ENCODE results near the gene RHBDF2. TPM values are rescaled to one million over a fixed set of nuclear protein-coding genes. Genes with fewer than 3 reads are reported as not detected.

The RHBDF2 gene
- total and polyA plus RNA-seq, 4 experiments from 2014 or later: 5.4 to 62.2 (median 32.6) TPM

DNA sequence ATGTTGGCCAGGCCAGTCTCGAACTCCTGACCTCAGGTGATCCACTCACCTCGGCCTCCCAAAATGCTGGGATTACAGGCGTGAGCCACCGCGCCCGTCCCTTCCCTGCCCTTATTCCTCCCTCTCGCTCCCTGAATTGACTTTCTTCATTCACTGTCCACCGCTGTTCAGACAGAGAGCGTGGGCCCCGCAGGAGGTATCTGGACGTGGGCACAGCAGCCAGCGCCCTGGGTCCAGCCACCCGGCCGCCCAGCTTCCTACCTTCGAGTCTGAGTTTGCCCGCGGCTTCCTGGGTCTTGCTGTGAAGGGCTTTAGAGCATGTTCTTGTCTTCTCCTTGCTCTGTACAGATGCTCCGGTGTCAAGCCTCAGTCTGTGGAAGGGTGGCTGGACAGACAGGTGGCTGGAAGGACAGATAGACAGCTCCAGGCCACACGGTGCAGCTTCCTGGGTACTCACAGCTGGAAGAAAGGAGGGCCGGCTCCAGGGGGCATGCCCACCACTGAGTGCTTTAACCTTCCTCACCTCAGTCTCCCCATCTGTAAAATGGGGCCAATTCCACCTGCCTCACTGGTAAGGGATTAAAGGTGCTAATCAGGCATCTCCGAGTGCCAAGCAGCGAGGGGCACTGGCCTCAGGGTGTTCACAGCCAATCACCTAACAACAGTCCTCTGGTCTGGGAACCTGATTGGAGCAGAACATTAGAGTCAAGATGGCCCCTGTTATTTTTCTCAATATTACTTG lies 13.6 kb downstream of the RHBDF2 start:
- H3K9me3 Mint-ChIP-seq: no peaks in the 10 kb centered on the region
- Histone ChIP-seq H3K36me3 (ENCODE audit: insufficient read depth, low read length) (no peaks in the 10 kb centered on the region), H3K9me3 (ENCODE audit: control insufficient read depth in 1 of 2, low read length in 2 of 2) (no peaks in the 10 kb centered on the region), H3K27ac (ENCODE audit: low read depth, low read length) (no peak overlapping the region), H3K27me3 (ENCODE audit: insufficient read depth, low read length) (no peaks in the 10 kb centered on the region), H3K4me1 (ENCODE audit: insufficient read depth, low read length) (peaks cover 19% of the 10 kb centered on the region), H3K4me3 (ENCODE audit: low read length in 2 of 2) (no peak overlapping the region)
- CTCF ChIA-PET (ENCODE audit: partially characterized antibody): interaction anchor here (1.3 kb wide), 1 partner anchor 11 kb away, joined by 4 read pairs; no protein-coding TSS in a partner anchor
- peaks cover 3 to 23% (median 17%) of the 10 kb centered on the region in 4 donors for H3K4me1 Mint-ChIP-seq
- peak overlapping the region in 1 of 7 donors; percentile 47 for H3K27ac Mint-ChIP-seq
- H3K27me3 Mint-ChIP-seq: no peaks in the 10 kb centered on the region
- intact Hi-C loops (cut with micrococcal nuclease): no loop called here
- DNase-seq: no peak
- H3K36me3 Mint-ChIP-seq: peaks cover 0 to 6% of the 10 kb centered on the region in 2 donors
- POLR2A ChIA-PET (ENCODE audit: partially characterized antibody): interaction anchor here (0.7 to 1.0 kb wide), 2 partner anchors 12 to 19 kb away, joined by 3 read pairs; no protein-coding TSS in a partner anchor
- no peak overlapping the region for H3K4me3 Mint-ChIP-seq

DNA sequence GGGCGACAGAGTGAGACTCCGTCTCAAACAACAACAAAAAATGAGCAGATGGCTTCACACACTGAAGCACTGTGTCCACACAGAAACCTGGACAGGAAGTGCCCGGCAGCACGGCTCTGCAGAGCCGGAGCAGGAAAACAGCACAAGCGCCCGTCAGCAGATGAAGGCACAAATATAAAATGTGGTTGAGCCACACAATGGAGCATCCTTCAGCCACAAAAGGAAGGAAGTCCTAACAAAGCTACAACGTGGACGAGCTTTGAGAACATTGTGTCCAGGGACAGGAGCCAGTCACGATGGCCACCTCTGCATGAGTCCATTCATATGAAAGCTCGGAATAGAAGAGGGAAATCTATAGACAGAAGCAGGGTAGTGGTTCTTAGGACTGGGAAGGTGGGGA lies 15.7 kb downstream of the RHBDF2 start:
- H3K27ac ChIP-seq (ENCODE audit: low read depth, low read length): no peak overlapping the region
- intact Hi-C loops (cut with micrococcal nuclease): no loop called here
- no peak for DNase-seq
- Mint-ChIP-seq H3K4me3 (no peak overlapping the region), H3K4me1 (peaks cover 1 to 10% (median 5%) of the 10 kb centered on the region in 4 donors), H3K27ac (peak overlapping the region in 2 of 7 donors; percentile 19 to 47), H3K27me3 (no peaks in the 10 kb centered on the region), H3K36me3 (peaks cover 0 to 8% of the 10 kb centered on the region in 2 donors), H3K9me3 (no peaks in the 10 kb centered on the region)
- H3K27me3 ChIP-seq (ENCODE audit: insufficient read depth, low read length): no peaks in the 10 kb centered on the region
- H3K9me3 ChIP-seq (ENCODE audit: control insufficient read depth in 1 of 2, low read length in 2 of 2): no peaks in the 10 kb centered on the region
- peaks cover 10% of the 10 kb centered on the region for H3K4me1 ChIP-seq (ENCODE audit: insufficient read depth, low read length)
- POLR2A ChIA-PET (ENCODE audit: partially characterized antibody): no interaction called here
- CTCF ChIA-PET (ENCODE audit: partially characterized antibody): interaction anchor here (0.6 to 1.4 kb wide), 5 partner anchors 10 to 88 kb away, joined by 3 to 4 read pairs (median 3); partner anchors contain the start of gene AANAT
- no peak overlapping the region for H3K4me3 ChIP-seq (ENCODE audit: low read length in 2 of 2)
- H3K36me3 ChIP-seq (ENCODE audit: insufficient read depth, low read length): no peaks in the 10 kb centered on the region

DNA sequence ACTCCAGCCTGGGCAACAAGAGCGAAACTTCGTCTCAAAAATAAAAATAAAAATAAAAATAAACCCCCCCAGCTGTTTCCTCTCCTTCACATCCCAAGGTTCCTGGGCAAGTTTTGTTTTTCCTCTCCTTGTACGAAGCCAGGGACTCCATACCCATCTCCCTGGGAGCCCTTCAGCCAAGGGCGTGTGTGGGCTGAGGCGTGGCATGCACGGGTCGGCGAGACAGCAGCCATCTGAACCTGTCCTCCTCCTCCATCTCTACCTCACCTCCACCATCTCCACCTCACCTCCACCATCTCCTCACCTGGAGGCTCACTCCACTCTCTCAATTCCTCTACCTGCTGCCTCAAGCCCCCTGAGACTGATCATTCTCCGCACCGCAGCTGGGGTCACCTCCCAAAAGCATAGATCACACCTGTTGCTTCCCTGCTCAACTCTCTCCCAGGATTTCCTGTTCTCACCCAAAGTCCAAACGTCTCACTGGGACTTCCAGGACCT lies 16.9 kb downstream of the RHBDF2 start:
- peak overlapping the region in 2 of 7 donors; percentile 36 to 69 for H3K27ac Mint-ChIP-seq
- intact Hi-C loops (cut with micrococcal nuclease): no loop called here
- H3K4me1 Mint-ChIP-seq: peaks cover 0 to 4% (median 1%) of the 10 kb centered on the region in 4 donors
- CTCF ChIA-PET (ENCODE audit: partially characterized antibody): no interaction called here
- Histone ChIP-seq H3K27me3 (ENCODE audit: insufficient read depth, low read length) (no peaks in the 10 kb centered on the region), H3K36me3 (ENCODE audit: insufficient read depth, low read length) (no peaks in the 10 kb centered on the region), H3K4me3 (ENCODE audit: low read length in 2 of 2) (no peak overlapping the region), H3K9me3 (ENCODE audit: control insufficient read depth in 1 of 2, low read length in 2 of 2) (no peaks in the 10 kb centered on the region), H3K4me1 (ENCODE audit: insufficient read depth, low read length) (peaks cover under 1% of the 10 kb centered on the region), H3K27ac (ENCODE audit: low read depth, low read length) (no peak overlapping the region)
- DNase-seq: peak in 1 of 5 donors; percentile 7
- POLR2A ChIA-PET (ENCODE audit: partially characterized antibody): no interaction called here
- peaks cover 0 to 11% of the 10 kb centered on the region in 2 donors for H3K36me3 Mint-ChIP-seq
- H3K4me3 Mint-ChIP-seq: no peak overlapping the region
- H3K9me3 Mint-ChIP-seq: no peaks in the 10 kb centered on the region
- H3K27me3 Mint-ChIP-seq: no peaks in the 10 kb centered on the region

DNA sequence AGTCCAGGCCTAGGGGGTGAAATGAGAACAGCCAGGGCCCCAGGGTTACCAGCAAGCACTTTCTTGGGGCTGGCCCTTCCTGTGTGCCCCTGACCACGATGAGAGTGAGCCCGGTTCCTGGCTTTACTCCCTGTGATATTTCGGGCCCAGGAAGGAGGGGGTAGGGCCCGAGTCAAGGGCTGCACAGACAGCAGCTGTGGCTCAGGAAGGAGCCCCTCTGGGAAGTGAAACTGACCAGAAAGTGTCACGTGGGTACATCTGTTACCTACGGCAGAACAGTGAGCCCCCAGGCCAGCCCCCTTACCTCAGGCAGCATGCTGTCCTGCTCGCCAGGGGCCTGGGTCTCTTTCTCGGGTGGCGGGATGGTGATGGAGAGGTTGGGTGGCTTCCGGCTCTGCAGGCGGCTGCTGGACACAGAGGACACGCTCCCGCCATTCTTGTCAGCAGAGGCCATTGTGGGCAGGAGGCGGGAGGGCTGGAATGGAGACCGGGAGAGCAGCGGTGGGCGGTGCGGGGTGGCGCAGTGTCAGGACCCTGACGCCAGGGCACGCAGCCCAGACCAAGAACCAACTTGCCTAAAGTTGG lies 20.1 kb downstream of the RHBDF2 start:
- CTCF ChIA-PET (ENCODE audit: partially characterized antibody): no interaction called here
- no peak overlapping the region for H3K27ac Mint-ChIP-seq

DNA sequence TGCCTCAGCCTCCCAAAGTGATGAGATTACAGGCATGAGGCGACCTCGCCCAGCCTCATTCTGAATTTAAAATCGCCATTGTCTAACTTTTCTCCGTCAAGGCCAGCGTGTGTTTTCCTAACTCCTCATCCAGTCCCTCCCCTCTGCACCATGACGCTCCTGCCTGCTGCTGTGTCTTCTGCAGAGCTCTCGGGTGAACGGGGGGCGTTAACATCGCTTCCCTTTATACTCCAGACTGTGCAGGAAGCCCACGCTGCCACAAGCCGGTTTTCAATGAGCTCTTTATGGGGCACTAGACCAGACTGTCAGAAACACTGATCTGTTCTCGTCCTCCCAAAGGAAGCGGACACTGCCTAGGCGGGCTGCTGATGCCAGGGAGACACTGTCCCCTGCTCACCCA lies 20.6 kb downstream of the RHBDF2 start:
- Mint-ChIP-seq H3K27ac (no peak overlapping the region), H3K4me1 (peaks cover 0 to 4% (median under 1%) of the 10 kb centered on the region in 4 donors), H3K9me3 (no peaks in the 10 kb centered on the region), H3K36me3 (peaks cover 3 to 19% of the 10 kb centered on the region in 2 donors), H3K4me3 (no peak overlapping the region), H3K27me3 (no peaks in the 10 kb centered on the region)
- Histone ChIP-seq H3K27ac (ENCODE audit: low read depth, low read length) (no peak overlapping the region), H3K27me3 (ENCODE audit: insufficient read depth, low read length) (no peaks in the 10 kb centered on the region), H3K4me1 (ENCODE audit: insufficient read depth, low read length) (no peaks in the 10 kb centered on the region), H3K4me3 (ENCODE audit: low read length in 2 of 2) (no peak overlapping the region), H3K36me3 (ENCODE audit: insufficient read depth, low read length) (no peaks in the 10 kb centered on the region), H3K9me3 (ENCODE audit: control insufficient read depth in 1 of 2, low read length in 2 of 2) (no peaks in the 10 kb centered on the region)
- ChIA-PET CTCF (ENCODE audit: partially characterized antibody) (no interaction called here), POLR2A (ENCODE audit: partially characterized antibody) (interaction anchor here (1.0 kb wide), 1 partner anchor 10 kb away, joined by 5 read pairs; no protein-coding TSS in a partner anchor)
- no peak for DNase-seq
- intact Hi-C loops (cut with micrococcal nuclease): no loop called here

More for the DNA sequence above, 20.1 kb downstream of the RHBDF2 start:
- intact Hi-C loops (cut with micrococcal nuclease): no loop called here
- no peaks in the 10 kb centered on the region for H3K36me3 ChIP-seq (ENCODE audit: insufficient read depth, low read length)
- H3K4me1 Mint-ChIP-seq: peaks cover 0 to 4% (median 1%) of the 10 kb centered on the region in 4 donors
- peaks cover 3 to 19% of the 10 kb centered on the region in 2 donors for H3K36me3 Mint-ChIP-seq
- H3K27me3 Mint-ChIP-seq: no peaks in the 10 kb centered on the region
- no peak overlapping the region for H3K4me3 ChIP-seq (ENCODE audit: low read length in 2 of 2)
- H3K4me3 Mint-ChIP-seq: no peak overlapping the region
- H3K27me3 ChIP-seq (ENCODE audit: insufficient read depth, low read length): no peaks in the 10 kb centered on the region
- no peak overlapping the region for H3K27ac ChIP-seq (ENCODE audit: low read depth, low read length)
- no peaks in the 10 kb centered on the region for H3K9me3 ChIP-seq (ENCODE audit: control insufficient read depth in 1 of 2, low read length in 2 of 2)
- H3K9me3 Mint-ChIP-seq: no peaks in the 10 kb centered on the region
- DNase-seq: peak in 1 of 5 donors; percentile 22
- POLR2A ChIA-PET (ENCODE audit: partially characterized antibody): interaction anchor here (1.0 kb wide), 1 partner anchor 9 kb away, joined by 5 read pairs; no protein-coding TSS in a partner anchor
- no peaks in the 10 kb centered on the region for H3K4me1 ChIP-seq (ENCODE audit: insufficient read depth, low read length)

DNA sequence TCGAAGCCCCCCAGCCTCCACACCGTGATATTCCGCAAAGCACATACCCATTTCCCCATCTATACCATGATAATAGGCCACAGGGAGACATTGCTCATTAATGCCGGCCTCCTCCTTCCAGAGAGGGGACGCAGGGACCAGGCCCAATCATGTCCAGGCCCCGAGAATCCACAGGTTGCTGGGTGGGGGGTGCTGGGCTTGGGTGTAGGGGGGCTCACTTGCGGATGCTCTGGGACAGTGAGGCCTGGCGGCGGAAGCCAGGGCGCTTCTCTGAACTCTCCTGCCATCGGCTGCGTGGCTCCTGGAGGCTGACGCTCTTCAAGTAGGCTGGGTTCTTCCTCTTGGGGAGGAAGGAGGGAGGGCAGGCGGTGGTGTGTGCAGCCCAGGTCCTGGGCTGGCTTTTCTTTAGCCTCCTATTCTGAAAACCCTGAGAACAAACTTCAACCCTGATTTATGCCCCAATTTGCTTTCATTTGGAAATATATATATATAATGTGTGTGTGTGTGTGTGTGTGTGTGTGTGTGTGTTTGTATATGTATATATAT lies 21.6 kb downstream of the RHBDF2 start:
- no peaks in the 10 kb centered on the region for H3K9me3 ChIP-seq (ENCODE audit: control insufficient read depth in 1 of 2, low read length in 2 of 2)
- intact Hi-C loops (cut with micrococcal nuclease): no loop called here
- H3K36me3 ChIP-seq (ENCODE audit: insufficient read depth, low read length): no peaks in the 10 kb centered on the region
- H3K27me3 Mint-ChIP-seq: no peaks in the 10 kb centered on the region
- H3K9me3 Mint-ChIP-seq: no peaks in the 10 kb centered on the region
- H3K36me3 Mint-ChIP-seq: peaks cover 3 to 22% of the 10 kb centered on the region in 2 donors
- no peaks in the 10 kb centered on the region for H3K27me3 ChIP-seq (ENCODE audit: insufficient read depth, low read length)
- H3K27ac ChIP-seq (ENCODE audit: low read depth, low read length): no peak overlapping the region
- no peak overlapping the region for H3K4me3 Mint-ChIP-seq
- CTCF ChIA-PET (ENCODE audit: partially characterized antibody): no interaction called here
- peaks cover 0 to 4% (median under 1%) of the 10 kb centered on the region in 4 donors for H3K4me1 Mint-ChIP-seq
- DNase-seq: no peak
- peak overlapping the region in 1 of 7 donors; percentile 42 for H3K27ac Mint-ChIP-seq
- H3K4me1 ChIP-seq (ENCODE audit: insufficient read depth, low read length): no peaks in the 10 kb centered on the region
- H3K4me3 ChIP-seq (ENCODE audit: low read length in 2 of 2): no peak overlapping the region
- POLR2A ChIA-PET (ENCODE audit: partially characterized antibody): no interaction called here
